Activated naive CD8-positive, alpha-beta T cell treated with anti-CD3 and anti-CD28 coated beads, Interleukin-2, amount 50 U/mL, for 16 hours (primary cell): ENCODE measurements around the gene ATP8A1.

ENCODE experiments used
- DNase-seq: peaks from one replicate; pipeline ENCODE4 v3.0.0-alpha.2; 2020; ENCODE audit warnings: low read depth, low spot score

The ATP8A1 gene

DNA sequence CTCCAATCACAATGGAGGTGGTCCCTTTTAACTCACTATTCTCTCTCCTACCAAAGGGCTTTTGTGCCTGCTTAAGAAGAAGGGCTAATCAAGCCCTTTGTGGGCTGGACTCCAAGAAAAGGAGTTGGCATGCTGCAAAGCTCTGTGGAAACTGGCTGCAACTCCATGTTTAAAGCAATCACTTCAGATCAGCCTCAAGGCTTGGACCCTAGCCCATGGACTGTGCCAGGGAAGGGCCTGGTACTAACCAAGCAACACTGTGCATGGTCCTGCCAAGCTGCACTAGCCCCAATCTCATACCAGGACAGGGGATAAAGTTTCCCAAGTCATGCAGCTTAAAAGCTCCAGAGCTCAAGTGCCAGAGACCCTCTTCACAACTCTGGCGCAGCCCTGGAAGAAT is 86.7 kb downstream of the ATP8A1 start:
- no peak for DNase-seq

- peak; percentile 42 for DNase-seq
Observed at GRCh38 chr4:42568610-42569207, 88.2 kb downstream of the ATP8A1 start.

DNA sequence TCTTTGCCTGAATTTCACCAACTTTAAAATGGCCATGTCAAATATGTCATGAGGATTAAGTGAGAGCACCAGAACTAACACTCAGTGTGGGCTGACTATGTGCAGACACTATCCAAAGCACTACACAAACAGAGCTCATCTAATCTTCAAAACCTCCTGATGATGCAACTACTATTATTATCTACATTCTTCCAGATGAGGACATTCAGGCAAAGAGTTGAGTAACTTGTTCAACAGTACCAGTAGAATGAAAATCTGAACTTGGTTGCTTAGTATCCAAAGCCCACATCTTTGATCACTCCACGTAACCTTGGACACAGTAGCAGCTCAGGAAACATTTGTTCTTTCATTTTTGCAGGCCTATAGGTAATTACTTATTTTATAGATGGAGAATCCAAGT is 90.1 kb downstream of the ATP8A1 start:
- no peak for DNase-seq

DNA sequence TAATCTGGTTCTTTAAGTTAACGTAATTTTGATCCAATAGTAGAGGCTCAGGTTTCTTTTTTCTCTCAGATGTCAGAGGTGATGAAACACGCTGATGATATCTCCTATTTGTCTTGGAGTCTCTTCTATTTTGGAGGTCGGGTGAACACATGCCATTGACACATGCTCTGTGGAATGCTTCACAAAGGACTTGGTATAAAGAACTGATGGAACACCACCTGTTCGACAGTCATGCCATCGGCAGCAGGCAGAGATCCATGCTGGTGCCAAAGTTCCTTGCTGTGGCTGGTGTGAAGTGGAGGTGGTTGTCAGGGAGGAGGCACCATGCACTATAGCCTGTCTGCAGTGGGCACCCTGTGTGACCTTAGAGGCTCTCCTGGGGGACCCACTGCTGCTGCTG is 94.9 kb downstream of the ATP8A1 start:
- no peak for DNase-seq

GRCh38 chr4:42561031-42561430 is 95.9 kb downstream of the ATP8A1 start:
- no peak for DNase-seq

GRCh38 chr4:42560467-42560861 is 96.4 kb downstream of the ATP8A1 start:
- DNase-seq: no peak

DNA sequence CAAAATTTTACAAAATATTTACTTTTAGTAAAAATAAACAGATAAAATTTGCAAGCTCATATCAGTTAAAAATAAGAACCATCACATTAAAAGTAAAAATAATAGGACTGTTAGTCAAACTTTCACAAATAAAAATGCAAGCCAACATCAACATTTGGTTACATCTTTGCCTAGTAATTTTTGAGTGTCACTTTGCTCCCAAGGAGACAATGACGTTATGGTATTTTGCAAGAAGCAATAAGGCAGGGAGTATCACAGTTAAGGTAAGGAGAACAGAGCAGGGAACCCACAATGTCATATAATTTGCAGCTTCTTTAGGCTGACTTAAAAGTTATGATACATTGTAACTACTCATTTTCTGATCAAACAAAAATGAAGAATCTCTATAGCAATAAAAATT is 98.7 kb downstream of the ATP8A1 start:
- DNase-seq: no peak

- DNase-seq: no peak
Observed at GRCh38 chr4:42555828-42556227, 101.1 kb downstream of the ATP8A1 start.

GRCh38 chr4:42554072-42554471 is 102.8 kb downstream of the ATP8A1 start:
- no peak for DNase-seq

DNA sequence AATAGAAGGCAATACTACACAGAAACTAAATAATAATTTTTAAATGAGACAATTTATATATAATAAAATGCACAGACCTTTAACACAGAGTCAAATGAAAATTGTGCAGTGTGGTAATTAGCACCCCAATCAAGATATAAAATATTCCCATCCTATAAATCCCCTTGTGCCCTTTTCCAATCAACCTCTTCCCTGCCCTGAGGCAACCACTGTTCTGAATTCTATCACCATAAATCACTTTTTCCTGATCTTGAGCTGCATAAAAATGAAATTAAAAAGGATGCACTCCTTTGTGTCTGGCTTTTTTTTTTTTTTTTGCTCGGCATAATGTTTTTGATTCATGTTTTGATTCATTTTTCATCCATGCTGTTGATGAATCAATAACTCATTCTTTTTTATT is 107.0 kb downstream of the ATP8A1 start:
- DNase-seq: no peak

DNA sequence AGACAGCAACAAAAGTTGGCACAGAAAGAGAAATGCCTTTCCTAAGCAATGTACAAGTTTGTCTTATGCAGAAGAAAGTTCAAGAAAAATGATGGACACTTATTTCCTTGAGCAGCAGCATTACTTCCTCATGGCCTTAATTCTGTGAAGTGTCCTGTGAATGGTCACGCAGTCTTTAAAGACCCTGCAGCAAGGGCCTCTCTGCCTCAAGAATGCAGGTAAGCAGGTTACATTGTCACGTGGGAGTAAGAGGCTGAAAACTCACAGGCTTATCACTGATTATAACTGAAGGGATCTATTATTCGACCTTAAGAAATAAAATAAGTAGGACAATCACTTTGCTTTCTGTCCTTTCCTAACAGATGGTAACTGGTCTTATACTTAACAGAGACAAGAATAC is 109.1 kb downstream of the ATP8A1 start:
- no peak for DNase-seq

GRCh38 chr4:42543762-42544161 is 113.1 kb downstream of the ATP8A1 start:
- DNase-seq: no peak

DNA sequence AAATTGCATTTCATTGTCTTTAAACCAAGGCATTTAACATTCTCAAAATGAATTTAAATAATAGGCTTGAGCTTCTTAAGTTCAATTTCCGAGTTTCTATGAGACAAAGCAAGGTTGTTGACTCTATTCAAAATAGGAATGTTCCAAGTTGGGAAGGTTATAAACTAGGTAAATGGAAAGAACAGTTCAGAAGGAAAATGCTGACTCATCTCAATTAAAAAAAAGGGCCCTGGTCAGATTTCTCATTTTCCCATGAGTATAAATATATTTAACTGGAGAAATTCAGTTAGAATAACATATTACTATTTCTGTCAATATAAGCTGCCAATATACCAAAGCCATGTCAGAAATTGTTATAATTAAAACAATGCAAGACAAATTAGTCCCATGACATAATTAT is 113.8 kb downstream of the ATP8A1 start:
- DNase-seq: no peak

DNA sequence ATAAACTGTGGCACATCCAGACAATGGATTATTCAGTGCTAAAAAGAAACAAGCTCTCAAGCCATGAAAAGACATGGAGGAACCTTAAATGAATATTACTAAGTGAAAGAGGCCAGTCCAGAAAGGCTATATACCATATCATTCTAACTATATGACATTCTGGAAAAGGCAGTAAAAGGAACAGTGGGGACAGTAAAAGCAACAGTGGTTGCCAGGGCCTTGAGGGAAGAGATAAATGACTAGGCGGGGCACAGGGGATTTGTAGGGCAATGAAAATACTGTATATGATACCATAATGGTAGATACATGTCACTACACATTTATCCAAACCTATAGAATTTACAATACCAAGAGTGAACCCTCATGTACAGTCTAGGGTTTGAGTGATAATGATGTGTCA is 115.3 kb downstream of the ATP8A1 start:
- DNase-seq: no peak

DNA sequence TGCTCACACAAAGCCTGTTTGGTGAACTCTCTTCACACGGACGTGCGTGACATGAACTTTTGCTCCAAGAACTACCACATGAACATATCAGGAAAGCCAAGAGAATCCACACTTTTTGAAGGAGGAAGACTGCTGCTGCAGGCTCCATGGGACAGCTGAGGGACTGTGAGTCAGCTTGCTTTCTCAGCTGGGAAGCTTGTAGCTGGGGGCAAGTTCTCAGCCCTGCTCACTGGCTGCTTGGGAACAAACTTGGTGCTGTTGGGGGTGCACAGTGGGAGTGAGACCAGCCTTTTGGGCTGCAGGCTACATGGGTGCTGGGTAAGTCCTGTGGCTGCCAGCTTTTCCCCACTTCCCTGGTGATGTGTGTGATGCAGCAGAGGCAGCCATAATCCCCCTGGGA is 123.9 kb downstream of the ATP8A1 start:
- DNase-seq: no peak

DNA sequence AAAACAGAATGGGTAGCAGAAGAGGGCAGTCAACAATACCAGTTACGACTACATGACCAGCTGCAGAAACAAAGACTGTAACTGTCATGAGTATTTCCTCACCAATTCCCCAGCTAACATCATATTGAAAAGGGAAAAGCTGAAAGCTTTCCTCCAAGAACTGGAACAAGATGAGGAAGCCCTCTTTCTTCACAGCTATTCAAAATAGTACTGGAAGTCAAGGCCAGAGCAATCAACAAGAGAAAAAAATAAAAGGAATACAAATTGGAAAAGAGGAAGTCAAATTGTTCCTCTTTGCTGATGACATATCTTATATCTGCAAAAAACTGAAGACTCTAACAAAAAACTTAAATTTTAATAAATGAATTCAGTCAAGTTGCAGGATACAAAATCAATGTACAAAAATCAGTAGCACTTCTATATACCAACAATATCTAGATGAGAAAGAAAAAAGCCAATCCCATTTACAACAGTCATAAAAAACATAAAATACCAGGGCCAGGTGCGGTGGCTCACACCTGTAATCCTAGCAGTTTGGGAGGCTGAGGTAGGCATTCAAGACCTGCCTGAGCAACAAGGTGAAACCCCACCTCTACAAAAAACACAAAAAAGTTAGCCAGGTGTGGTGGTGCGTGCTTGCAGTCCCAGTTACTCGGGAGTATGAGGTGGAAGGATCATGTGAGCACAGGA is 125.4 kb downstream of the ATP8A1 start:
- DNase-seq: no peak

DNA sequence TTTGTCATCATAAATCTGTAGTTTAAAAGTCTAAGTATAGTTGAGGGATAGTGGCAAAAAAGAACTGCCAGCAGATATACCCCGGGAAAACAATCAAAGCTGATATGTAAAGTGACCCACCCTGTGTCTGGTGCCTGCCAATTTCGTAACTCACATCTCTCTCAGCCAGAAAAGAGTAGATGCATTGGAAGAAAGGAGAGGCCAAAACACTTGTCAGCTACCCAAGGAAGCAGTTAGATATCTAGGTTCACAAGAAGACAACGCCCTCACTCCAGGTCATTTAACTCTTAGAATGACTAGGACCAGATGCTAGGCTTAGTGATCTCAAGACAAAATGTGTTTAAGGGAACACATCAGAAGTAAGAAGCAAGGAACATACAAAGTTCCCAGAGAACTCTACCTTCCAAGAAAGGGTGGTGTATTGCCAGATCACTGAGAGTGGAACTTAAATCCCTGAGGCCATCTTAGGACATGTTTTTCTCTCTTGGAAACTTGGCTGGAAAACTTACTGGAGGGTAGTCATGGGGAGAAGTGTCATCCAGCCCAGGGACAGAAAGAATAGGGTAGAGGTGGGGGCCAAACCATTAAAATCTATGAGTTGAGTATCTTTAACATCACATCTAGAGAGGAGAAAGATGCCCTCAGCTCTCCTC is 133.7 kb downstream of the ATP8A1 start:
- DNase-seq: no peak

- DNase-seq: peak; percentile 7
Observed at GRCh38 chr4:42519803-42520417, 137.0 kb downstream of the ATP8A1 start.

DNA sequence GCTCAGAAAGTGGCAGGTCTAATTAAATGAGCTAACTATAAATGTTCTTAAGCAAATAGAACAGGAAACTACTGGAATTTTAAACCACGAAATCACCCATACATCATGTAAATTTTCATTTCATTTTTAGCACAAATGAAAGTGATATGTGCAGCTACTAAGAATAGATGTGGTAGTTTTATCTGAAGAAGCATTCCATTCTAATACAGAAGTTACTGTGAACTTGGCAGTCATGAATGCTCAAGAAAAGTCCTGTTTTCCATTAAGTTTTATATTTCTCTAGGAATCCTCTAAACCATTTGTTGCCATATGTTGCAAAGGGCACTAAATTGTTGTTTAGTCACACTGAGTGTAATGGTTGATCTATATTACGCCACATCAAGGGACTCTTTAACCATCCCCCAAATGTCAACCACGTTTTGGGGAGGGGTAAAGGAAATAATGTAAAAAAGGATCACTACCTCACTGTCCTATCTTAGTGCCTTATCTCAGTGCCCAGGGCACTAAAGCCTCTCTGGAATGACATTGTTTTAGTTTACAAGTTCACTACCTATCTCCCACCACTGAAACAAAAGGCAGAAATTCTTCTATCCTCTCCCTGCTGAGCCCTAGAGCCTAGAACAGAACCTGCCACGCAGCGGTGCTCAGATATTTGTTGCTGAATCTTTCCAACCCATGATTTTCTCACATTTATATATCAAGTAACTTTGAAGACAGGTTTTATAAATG is 141.6 kb downstream of the ATP8A1 start:
- no peak for DNase-seq

GRCh38 chr4:42513748-42514492 is 143.0 kb downstream of the ATP8A1 start:
- no peak for DNase-seq

DNA sequence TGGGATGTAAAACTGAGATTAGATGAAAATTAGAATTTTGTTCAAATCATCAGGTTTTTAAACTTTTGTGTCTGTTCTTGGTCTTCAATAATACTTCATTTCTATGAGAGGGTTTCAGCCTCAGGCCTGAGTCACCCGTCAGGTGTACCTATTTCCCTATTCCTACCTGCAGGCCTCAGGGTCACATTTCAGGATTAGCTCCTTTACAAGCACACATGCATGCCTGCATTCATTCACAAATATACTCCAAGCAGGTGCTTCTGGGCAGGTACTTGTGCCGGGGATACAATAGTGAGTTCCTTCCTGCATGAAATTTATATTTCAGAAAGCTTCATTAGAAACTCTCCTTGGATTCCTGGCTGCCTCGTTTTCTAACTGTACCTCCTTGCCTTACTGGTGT is 144.7 kb downstream of the ATP8A1 start:
- no peak for DNase-seq
